ENCODE data around the gene ADGRB2. TPM values are rescaled to one million over a fixed set of nuclear protein-coding genes. Genes with fewer than 3 reads are reported as not detected.

The ADGRB2 gene
- total RNA-seq, 1 experiment from 2014 or later = 10.9 TPM

DNA sequence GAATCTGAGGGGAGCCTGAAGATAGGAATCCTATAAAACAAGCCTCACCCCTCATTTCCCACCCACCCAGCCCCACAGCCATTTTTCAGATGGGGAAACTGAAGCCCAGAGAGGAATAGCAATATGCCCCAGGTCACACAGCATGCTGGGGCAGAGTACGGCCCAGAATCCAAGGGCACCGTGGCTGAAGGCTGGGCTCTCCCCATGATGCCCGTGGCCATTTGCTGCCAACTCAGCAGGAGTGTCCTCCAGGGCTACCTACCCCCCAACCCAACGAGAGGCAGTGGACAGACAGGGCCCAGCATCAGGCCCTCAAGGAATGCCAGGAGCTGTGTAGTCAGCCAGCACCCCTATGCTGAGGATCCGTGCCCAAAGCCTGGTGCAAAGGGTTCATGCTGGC, 68.8 kb downstream of the ADGRB2 start:
- H3K27me3 Mint-ChIP-seq (ENCODE audit: low read depth) = no peaks in the 10 kb centered on the region; the same call in 1 of the 2 replicates
- no peak overlapping the region for H3K23ac ChIP-seq (ENCODE audit: insufficient read length, low read depth, low read length)
- H2BK120ac ChIP-seq (ENCODE audit: low read depth, low read length, poor library complexity, severe bottlenecking) = no peak overlapping the region
- no peak for DNase-seq
- H2BK15ac ChIP-seq (ENCODE audit: low read depth, low read length) = no peak overlapping the region
- H3K79me1 ChIP-seq (ENCODE audit: insufficient read depth, low read depth, low read length, poor library complexity, severe bottlenecking) = no peaks in the 10 kb centered on the region
- no peak overlapping the region; the same call in 1 of the 2 replicates for H3K14ac ChIP-seq (ENCODE audit: insufficient read depth, low read length)
- no peak overlapping the region for H3K4ac ChIP-seq (ENCODE audit: low read depth, low read length)
- H3K4me1 Mint-ChIP-seq = peaks cover 6 to 8% of the 10 kb centered on the region in 2 experiments
- no peaks in the 10 kb centered on the region for H3K23me2 ChIP-seq (ENCODE audit: insufficient read length, low read depth, low read length, poor library complexity, severe bottlenecking)
- H3K4me1 ChIP-seq (ENCODE audit: insufficient read depth, low read length) = no peaks in the 10 kb centered on the region
- H3K36me3 Mint-ChIP-seq (ENCODE audit: insufficient read depth in 1 of 3, low read depth in 3 of 3) = no peaks in the 10 kb centered on the region
- no peaks in the 10 kb centered on the region for H3K79me2 ChIP-seq (ENCODE audit: insufficient read depth, low read length)
- no CpG with 5 or more reads among the region's 5 CpGs for WGBS (ENCODE audit: extremely low coverage, insufficient read length, low lambda C conversion rate)
- no peak overlapping the region for H2AK5ac ChIP-seq (ENCODE audit: insufficient read length, low read length)
- H3T11ph ChIP-seq (ENCODE audit: low read length) = no peak overlapping the region
- H3K27me3 ChIP-seq (ENCODE audit: insufficient read depth, low read length) = no peaks in the 10 kb centered on the region
- H4K91ac ChIP-seq (ENCODE audit: insufficient read length, low read depth, low read length) = no peak overlapping the region
- no peak overlapping the region for H3K4me2 ChIP-seq (ENCODE audit: insufficient read depth, insufficient read length, low read length)
- H3K18ac ChIP-seq (ENCODE audit: insufficient read length, low read depth, low read length) = no peak overlapping the region
- TF ChIP-seq CTCF (conservative IDR thresholded peaks at IDR 0.05) = no peak
- H4K5ac ChIP-seq (ENCODE audit: insufficient read length, low read depth, low read length) = no peak overlapping the region
- H2AFZ ChIP-seq (ENCODE audit: low read length) = no peak overlapping the region
- no peaks in the 10 kb centered on the region for H3K9me3 Mint-ChIP-seq
- no peaks in the 10 kb centered on the region for H3K9me3 ChIP-seq (ENCODE audit: control insufficient read depth, low read depth, low read length)
- H3K9ac ChIP-seq (ENCODE audit: extremely low read depth, insufficient read length, low read length) = no peak overlapping the region
- H3K4me3 Mint-ChIP-seq = no peak overlapping the region
- no peaks in the 10 kb centered on the region for H4K20me1 ChIP-seq (ENCODE audit: control insufficient read depth, insufficient read depth, insufficient read length)
- H3K27ac Mint-ChIP-seq = no peak overlapping the region
- H2BK12ac ChIP-seq (ENCODE audit: insufficient read length, low read depth, low read length) = no peak overlapping the region
- no peak overlapping the region for H2BK5ac ChIP-seq (ENCODE audit: insufficient read length, low read length)
- H4K8ac ChIP-seq (replicated peaks; ENCODE audit: insufficient read length, low read depth, low read length) = no peak overlapping the region
- H3K56ac ChIP-seq (ENCODE audit: insufficient read length, low read depth, low read length) = no peak overlapping the region
- no peak overlapping the region for H2BK20ac ChIP-seq (ENCODE audit: low read depth, low read length, poor library complexity, severe bottlenecking)
- no peak overlapping the region for H3K27ac ChIP-seq (ENCODE audit: insufficient read length, low read depth, low read length)
